HPDE6-E6E7 (cell line): ENCODE measurements around the gene PLPPR3.

Experiments
- DNase-seq: peaks from one replicate; pipeline ENCODE4 v3.0.0; 2011; ENCODE audit warnings: missing footprints; ENCODE audit errors: extremely low spot score

Gene PLPPR3

GRCh38 chr19:776549-776948, 45.2 kb downstream of the PLPPR3 start:
- DNase-seq: no peak

- DNase-seq: no peak
Observed at GRCh38 chr19:772730-773436, 48.9 kb downstream of the PLPPR3 start.

- no peak for DNase-seq
Observed at GRCh38 chr19:772063-772462, 49.7 kb downstream of the PLPPR3 start.

GRCh38 chr19:771332-771785, 50.4 kb downstream of the PLPPR3 start:
- no peak for DNase-seq

- DNase-seq: no peak
Observed at GRCh38 chr19:769616-770015, 52.1 kb downstream of the PLPPR3 start.

- DNase-seq: no peak
Observed at GRCh38 chr19:768424-768823, 53.3 kb downstream of the PLPPR3 start.

GRCh38 chr19:765179-765738, 56.5 kb downstream of the PLPPR3 start:
- DNase-seq: no peak

- no peak for DNase-seq
Observed at GRCh38 chr19:764301-764700, 57.5 kb downstream of the PLPPR3 start.

- DNase-seq: no peak
Observed at GRCh38 chr19:763869-764268, 57.9 kb downstream of the PLPPR3 start.

GRCh38 chr19:763181-763580, 58.6 kb downstream of the PLPPR3 start:
- DNase-seq: no peak
